ENCODE data around the gene MAP1LC3C. TPM values are rescaled to one million over a fixed set of nuclear protein-coding genes. Genes with fewer than 3 reads are reported as not detected.

MAP1LC3C gene
- total RNA-seq, 2 experiments from 2014 or later, result not detected

DNA sequence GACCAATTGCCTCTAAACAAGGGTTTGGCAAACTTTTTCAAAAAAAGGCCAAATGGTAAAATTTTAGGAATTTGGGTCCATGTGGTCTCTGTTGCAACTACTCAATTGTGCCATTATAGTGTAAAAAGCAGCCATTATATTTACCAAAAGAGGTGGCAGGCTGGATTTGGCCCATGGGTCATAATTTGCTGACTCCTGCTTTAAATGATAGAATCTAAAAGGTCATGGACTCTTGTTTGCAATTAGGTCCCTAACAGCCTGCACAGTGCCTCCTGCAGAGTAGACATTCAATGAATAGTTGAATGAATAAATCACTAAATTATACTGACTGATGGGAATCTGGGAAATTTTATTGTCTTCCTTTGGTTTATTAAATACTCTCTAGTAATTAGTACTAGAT is 35.2 kb downstream of the MAP1LC3C start:
- CTCF ChIA-PET (ENCODE audit: unreplicated experiment), result no interaction called here

DNA sequence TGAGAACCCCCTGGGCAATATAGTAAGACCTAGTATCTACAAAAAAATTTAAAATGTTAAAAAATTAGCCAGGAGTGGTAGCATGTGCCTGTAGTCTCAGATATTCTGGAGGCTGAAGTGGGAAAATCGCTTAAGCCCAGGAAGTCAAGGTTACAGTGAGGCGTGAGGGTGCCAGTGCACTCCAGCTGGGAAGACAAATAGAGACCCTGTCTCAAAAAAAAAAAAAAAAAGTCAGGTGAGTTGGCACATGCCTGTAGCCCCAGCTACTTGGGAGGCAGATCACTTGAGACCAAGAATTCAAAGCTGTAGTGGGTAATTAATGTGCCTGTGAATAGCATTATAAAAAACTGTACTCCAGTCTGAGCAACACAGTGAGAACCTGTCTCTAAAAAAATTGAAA is 36.7 kb downstream of the MAP1LC3C start:
- POLR2A ChIA-PET, result no interaction called here

More for the DNA sequence above, 35.2 kb downstream of the MAP1LC3C start:
- no peaks in the 10 kb centered on the region for H3K79me2 ChIP-seq (ENCODE audit: insufficient read depth, low read depth, low read length)
- no peak for TF ChIP-seq EZH2phosphoT487 (IDR thresholded peaks at IDR 0.05; ENCODE audit: borderline replicate concordance, low read depth, low read length)
- TF ChIP-seq, protein P1, sequence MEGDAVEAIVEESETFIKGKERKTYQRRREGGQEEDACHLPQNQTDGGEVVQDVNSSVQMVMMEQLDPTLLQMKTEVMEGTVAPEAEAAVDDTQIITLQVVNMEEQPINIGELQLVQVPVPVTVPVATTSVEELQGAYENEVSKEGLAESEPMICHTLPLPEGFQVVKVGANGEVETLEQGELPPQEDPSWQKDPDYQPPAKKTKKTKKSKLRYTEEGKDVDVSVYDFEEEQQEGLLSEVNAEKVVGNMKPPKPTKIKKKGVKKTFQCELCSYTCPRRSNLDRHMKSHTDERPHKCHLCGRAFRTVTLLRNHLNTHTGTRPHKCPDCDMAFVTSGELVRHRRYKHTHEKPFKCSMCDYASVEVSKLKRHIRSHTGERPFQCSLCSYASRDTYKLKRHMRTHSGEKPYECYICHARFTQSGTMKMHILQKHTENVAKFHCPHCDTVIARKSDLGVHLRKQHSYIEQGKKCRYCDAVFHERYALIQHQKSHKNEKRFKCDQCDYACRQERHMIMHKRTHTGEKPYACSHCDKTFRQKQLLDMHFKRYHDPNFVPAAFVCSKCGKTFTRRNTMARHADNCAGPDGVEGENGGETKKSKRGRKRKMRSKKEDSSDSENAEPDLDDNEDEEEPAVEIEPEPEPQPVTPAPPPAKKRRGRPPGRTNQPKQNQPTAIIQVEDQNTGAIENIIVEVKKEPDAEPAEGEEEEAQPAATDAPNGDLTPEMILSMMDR (conservative IDR thresholded peaks at IDR 0.05; ENCODE audit: low read length), result no peak
- H3K36me3 ChIP-seq (ENCODE audit: insufficient read depth, low read length), result no peaks in the 10 kb centered on the region
- H2AFZ ChIP-seq (ENCODE audit: low read length), result no peak overlapping the region
- no TSS peak for BruUV-seq (replicated peaks)
- intact Hi-C loops (cut with micrococcal nuclease; ENCODE audit: unreplicated experiment), result no loop called here
- POLR2A ChIA-PET, result interaction anchor here (0.7 kb wide), 1 partner anchor 372 kb away, joined by 4 read pairs; no protein-coding TSS in a partner anchor
- DNase-seq (ENCODE audit: low spot score), result no peak
- H3K9me2 ChIP-seq (ENCODE audit: insufficient read depth, low read length), result no peaks in the 10 kb centered on the region
- H3K27ac ChIP-seq (ENCODE audit: low read depth, low read length, poor library complexity, severe bottlenecking), result no peak overlapping the region
- H3K4me2 ChIP-seq (ENCODE audit: low read length), result no peak overlapping the region
- no peaks in the 10 kb centered on the region for H3K9me3 ChIP-seq (ENCODE audit: low read length)
- no peaks in the 10 kb centered on the region for H4K20me1 ChIP-seq (ENCODE audit: insufficient read depth, low read length)
- no peak overlapping the region for H3K4me3 ChIP-seq (ENCODE audit: low read depth, low read length, poor library complexity, severe bottlenecking)
- no peaks in the 10 kb centered on the region for H3K4me1 ChIP-seq (ENCODE audit: insufficient read depth, low read length, poor library complexity, severe bottlenecking)

More for the DNA sequence above, 36.7 kb downstream of the MAP1LC3C start:
- Histone ChIP-seq H2AFZ (ENCODE audit: low read length) (no peak overlapping the region), H3K9me2 (ENCODE audit: insufficient read depth, low read length) (no peaks in the 10 kb centered on the region), H4K20me1 (ENCODE audit: insufficient read depth, low read length) (no peaks in the 10 kb centered on the region), H3K4me1 (ENCODE audit: insufficient read depth, low read length, poor library complexity, severe bottlenecking) (no peaks in the 10 kb centered on the region), H3K36me3 (ENCODE audit: insufficient read depth, low read length) (no peaks in the 10 kb centered on the region), H3K9me3 (ENCODE audit: low read length) (no peaks in the 10 kb centered on the region), H3K27ac (ENCODE audit: low read depth, low read length, poor library complexity, severe bottlenecking) (no peak overlapping the region), H3K79me2 (ENCODE audit: insufficient read depth, low read depth, low read length) (no peaks in the 10 kb centered on the region), H3K4me2 (ENCODE audit: low read length) (no peak overlapping the region), H3K4me3 (ENCODE audit: low read depth, low read length, poor library complexity, severe bottlenecking) (no peak overlapping the region)
- no peak for DNase-seq (ENCODE audit: low spot score)
- CTCF ChIA-PET (ENCODE audit: unreplicated experiment), result no interaction called here
- no peak for TF ChIP-seq EZH2phosphoT487 (IDR thresholded peaks at IDR 0.05; ENCODE audit: borderline replicate concordance, low read depth, low read length)
- TF ChIP-seq, protein P1 (conservative IDR thresholded peaks at IDR 0.05; ENCODE audit: low read length), result no peak
- intact Hi-C loops (cut with micrococcal nuclease; ENCODE audit: unreplicated experiment), result no loop called here
- BruUV-seq (replicated peaks), result no TSS peak

Data from OCI-LY7 (cell line).